ENCODE results near the gene G2E3.
"Not testable (repeated sequence)": the region's sequence is repeated elsewhere in the genome, so short reads cannot be mapped to it uniquely, and the experiment has no call there.

The G2E3 gene

DNA sequence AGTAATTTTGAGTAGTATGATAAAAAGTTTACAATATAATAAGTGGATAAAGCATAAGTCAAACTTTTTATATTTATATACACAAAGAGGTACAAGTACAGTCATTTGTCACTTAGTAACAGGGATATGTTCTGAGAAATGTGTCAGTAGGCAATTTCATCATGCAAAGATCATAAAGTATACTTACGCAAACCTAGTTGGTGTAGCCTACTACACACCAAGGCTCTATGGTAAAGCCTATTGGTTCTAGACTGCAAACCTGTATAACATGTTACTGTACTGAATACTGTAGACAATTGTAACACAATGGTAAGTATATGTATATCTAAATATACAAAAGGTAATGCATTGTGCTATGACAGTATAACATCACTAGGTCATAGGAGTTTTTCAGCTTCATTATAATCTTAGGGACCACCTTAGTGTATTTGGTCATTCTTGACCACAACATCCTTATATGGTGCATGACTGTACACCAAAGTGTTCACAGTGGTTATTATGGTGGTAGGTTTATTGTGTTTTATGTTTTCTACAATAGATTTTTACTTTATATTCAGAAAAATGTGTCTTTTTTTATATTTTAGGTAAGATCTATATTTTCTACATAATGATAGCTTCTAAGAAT, 48.3 kb downstream of the G2E3 start:
- DNase-seq: no peak

DNA sequence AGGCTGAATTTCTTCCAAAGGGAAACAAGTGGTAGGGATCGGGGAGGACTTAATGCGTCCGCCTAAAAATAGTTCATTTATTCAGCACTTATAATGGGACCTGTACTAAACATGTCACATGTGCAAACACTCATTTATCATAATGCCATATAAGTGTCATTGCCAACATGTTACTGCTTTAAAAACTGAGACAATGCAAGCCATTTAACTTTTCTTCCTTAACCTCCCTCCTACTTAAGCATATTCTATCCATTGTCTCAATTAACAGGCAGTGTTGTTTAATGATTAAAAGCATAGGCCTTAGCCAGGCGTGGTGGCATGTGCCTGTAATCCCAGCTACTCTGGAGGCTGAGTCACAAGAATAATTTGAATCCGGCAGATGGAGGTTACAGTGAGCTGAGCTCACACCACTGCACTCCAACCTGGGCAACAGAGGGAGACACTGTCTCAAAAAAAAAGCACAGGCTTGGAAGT, 49.6 kb downstream of the G2E3 start:
- DNase-seq: no peak

DNA sequence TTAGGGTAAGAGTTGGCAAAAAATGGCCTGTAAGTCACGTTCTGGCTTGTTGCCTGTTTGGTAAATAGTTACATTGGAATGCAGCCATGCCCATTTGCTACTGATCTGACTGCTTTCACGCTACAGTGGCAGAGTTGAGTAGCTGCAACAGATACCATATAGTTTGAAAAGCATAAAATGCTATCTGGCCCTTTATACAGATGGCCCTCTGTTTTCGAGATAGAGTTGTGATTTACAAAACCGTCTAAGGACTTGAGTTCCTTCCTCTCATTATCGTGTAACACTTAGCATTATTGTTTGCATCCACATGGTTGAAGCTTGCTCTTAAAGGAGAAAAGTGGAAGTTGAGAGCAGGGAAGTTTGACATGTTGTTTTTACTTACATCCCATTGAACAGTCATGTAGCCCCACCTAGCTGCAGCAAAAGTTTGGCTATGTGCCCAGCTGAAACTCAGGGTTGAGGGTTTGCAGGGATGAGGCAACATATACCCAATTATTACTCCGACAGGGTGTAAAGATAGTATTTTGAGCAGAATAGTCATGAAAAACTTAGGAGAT, 51.9 kb downstream of the G2E3 start:
- DNase-seq: no peak

DNA sequence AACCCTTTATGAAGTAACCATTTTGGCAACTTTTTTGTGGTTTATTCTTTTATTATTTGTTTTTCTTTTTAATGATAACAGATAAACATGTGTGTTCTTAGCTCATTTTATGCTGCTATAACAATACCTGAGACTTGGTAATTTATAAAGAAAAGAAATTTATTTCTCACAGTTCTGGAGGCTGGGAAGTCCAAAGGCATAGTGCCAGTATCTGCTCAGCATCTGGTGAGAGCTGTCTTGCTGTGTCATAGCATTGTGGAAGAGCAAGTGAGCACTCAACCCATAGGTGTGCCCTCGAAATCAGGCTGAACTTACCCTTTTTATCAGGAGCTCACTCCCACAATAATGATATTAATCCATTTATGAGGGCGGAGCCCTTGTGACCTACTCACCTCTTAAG, 55.2 kb downstream of the G2E3 start:
- no peak for DNase-seq

DNA sequence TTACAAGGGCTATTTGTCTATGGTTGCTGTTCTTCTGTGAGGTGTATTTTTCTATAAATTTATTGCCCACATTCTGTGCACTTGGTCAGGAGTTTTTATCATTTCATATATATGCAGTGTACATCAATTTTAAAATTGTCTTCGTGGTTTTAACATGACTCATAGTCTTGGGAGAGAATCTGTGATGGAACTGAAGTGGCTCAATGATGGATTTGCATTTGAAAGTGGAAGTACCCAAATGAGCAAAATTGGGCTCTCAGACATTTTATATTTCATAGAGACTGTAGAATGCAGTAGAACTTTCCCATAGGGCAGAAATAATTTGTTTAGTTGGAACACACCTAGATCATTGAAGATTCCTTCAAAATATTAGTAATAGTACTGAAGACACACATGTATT, 61.2 kb downstream of the G2E3 start:
- no peak for DNase-seq

DNA sequence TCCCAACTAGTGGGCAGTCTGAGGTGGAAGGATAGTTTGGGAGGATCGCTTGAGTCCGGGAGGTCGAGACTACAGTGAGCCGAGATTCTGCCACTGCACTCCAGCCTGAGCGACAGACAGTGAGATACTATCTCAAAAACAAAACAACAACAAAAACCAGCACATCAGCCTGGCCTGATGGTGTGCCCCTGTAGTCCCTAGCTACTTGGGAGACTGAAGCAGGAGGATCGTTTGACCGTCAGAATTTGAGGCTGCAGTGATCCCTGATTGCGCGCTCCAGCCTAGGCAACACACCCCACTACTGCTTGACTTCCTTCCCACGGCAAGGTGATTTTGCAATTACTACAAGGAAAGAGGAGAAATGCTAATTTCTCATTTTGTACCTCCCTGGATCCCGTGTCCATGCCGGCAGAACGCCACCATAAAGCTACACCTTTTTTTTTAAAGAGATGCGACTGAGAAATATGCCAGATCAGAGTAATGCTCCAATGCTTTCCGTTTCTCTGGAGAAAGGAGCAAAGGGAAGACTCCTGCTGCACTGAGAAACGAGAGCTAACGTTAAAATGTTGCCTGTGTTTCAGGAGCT, 62.5 kb downstream of the G2E3 start:
- DNase-seq: peak; percentile 34 to 35

DNA sequence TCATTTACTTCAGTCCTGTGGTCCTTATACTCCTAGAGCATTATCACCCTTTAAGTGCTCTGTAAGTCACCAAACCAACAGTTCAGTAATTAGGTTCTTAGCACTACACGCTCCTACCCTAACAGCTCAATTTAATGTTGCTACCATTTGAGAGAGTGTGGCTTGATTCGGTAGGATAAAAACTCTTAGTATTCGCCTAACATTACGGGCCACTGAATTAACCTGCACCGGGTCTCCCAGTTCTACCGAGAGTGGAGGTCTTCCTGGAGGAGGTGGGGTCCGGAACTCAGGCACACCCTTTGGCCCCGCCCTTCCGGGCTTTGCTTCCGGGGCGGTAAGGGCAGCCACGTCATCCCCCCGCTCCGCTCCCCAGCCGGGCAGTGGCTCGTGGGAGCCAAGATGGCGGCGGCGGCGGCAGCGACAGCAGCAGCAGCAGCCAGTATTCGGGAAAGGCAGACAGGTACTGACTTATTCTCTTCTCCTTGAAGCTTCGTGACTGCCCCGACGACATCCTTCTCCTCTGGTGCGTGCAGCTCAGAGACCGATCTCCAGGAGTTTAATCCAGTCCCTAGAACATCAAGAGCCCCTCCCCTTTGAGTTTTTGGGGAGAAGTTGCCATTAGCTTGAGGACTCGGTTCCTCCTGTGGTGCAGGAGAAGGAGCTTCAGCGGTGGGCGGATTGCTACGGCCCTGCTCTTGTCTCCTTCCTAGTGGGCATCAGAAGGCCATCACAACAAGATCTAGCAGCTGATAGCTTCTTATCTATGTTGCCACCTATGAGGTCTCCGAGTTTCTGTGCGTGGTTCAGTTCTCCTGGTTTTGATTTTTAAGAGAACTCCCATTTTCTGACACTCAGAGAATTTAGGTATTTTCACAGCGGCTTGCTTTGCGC, 63.2 kb downstream of the G2E3 start, which contains the start of gene SCFD1:
Gene SCFD1, plus strand, starts transcription at position 380 of the 891 bp plus-strand sequence. Its CDS starts 20 bp downstream, at position 400.
- peak; percentile 91 to 95 for DNase-seq

DNA sequence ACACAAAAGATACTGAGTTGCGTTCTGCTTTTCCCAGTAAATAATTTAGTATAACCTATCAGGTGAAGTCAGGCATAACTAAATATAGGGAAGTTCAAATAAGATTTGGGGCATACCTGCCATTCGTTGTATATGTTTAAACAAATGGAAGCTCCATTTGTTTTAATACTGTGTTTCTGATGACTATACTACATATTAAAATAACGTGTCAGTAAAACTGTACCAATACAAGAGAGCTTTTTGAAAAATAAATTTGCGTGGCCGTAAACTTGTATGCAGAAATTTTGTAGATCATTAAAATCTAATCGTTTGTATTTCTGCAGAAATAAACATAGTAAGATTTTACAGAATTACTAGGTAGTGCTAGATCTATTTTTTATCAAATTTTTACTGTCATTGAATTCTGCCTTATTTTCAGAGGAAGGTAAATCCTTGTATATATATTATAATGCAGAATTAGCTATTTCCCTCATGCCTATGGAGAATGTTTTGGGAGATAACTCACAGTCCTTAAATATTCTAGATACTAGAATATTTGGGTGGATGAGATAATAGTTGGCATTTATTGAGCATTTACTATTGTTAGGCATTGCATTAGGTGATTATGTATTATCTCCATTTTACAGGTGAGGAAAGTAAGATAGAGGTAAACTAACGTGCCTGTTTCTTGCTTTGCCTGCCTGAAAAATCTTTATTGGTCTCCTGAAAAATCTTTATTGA, 64.6 kb downstream of the G2E3 start:
- DNase-seq: no peak

DNA sequence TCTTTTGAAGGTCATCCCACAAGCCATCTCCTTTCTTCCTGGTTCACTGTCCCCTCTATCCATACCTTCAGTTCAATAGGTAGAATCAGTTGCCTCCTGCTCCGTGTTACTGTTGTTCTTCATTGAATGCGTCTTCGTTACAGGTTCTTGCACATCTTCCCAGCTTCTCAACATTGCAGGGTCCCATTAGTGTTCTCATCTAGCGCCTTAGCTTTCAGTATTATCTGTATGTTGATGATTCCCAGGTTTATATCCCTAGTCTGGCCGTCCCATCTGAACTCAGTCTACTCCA, 65.1 kb downstream of the G2E3 start:
- no peak for DNase-seq

DNA sequence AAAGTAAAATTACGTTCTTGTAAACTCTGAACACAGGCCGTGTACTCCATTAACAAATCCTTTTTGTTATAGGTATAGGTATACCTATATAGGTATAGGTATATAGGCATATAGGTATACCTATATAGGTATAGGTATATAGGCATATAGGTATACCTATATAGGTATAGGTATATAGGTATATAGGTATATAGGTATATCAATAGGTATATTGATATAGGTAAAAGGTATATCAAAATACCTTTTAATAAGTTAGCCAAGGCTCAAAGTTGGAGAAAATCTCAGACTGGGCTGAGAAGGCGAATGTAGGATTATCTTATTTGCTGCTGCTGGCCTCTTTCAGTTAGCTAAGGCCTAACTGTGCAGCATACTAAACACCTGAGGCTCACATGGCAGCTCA, 66.6 kb downstream of the G2E3 start:
- no peak for DNase-seq

DNA sequence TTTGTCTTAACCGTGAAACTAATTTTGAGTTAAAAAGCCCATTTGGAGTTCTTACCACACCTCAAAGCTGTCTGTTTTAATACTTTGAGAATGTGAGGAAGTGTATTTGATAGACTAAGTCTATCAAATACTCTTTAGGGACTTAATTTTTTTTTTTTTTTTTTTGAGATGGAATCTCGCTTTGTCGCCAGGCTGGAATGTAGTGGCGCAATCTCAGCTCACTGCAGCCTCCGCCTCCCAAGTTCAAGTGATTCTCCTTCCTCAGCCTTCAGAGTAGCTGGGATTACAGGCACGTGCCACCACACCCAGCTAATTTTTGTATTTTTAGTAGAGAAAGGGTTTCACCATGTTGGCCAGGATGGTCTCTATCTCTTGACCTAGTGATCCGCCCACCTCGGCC, 70.5 kb downstream of the G2E3 start:
- not testable (repeated sequence) for DNase-seq

DNA sequence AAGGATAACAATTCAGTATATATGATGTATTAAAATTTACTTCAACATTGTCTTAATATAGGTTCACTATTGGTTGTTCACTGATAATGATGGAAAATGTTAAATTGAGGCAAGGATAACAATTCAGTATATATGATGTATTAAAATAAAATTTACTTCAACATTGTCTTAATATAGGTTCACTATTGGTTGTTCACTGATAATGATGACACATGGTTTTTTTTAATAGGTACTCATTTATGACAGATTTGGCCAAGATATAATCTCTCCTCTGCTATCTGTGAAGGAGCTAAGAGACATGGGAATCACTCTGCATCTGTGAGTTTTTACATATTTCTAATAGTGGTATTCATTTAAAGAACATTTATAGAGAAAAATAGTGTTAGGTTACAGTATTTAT, 71.3 kb downstream of the G2E3 start:
- no peak for DNase-seq

DNA sequence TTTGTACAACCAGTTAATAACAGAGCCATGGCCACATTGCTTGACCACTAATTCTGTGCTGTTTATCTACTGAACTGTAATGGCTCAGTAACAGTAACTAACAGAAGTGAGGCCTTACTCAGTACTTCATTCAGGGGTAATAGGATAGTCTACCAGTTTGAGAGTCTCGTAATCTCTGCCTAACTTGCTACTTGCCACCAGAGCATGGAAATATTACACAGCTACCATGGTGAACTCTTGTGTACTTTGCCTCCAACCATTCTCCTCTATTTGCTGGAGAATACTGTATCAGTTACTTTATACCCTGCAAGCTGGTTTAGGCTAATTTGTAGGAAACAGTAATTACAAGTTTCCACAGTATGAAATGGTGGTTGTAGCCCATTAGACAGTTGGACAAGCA, 73.8 kb downstream of the G2E3 start:
- no peak for DNase-seq

DNA sequence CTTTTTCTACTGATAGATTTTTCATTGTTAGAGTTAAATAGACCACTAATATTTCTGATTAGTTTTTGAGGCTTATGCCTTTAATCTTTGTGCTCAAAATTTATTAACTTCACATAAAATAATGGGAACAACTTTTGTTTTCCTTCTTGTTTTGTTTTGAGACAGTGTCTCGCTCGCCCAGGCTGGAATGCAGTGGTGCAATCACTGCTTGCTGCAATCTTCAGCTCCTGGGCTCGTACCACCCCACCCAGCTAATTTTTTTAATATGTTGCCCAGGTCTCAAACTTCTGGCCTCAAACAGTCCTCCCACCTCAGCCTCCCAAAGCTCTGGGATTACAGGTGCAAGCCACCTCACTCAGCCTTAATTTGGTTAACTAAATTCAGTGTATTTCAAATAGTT, 80.0 kb downstream of the G2E3 start:
- DNase-seq: no peak

DNA sequence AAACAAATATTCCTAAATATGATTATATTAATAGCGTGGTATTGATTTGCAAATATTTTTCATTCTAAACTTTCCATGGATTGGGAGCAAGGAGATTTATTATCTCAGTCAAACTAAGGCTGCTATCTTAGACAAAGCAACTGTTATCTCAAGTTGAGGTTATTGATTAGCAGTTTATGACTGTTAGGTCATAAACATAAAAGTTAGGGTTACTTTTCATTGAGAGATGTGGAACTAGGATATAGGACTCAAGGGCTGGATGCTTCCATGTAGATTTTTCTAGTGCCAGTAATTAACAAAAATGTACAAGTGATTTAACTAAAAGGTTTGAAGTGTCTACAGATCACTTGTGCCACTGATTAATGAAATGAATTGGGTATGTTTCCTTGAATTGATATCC, 82.2 kb downstream of the G2E3 start:
- DNase-seq: no peak

DNA sequence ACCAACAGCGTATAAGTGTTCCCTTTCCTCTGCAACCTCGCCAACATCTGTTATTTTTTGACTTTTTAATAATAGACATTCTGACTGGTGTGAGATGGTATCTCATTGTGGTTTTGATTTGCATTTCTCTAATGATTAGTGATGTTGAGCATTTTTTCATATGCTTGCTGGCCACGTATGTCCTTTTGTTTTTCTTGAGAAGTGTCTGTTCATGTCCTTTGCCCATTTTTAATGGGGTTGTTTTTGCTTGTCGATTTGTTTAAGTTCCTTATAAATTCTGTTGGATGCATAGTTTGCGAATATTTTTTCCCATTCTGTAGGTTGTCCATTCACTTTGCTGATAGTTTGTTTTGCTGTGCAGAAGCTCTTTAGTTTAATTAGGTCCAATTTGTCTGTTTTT, 85.5 kb downstream of the G2E3 start:
- not testable (repeated sequence) for DNase-seq

DNA sequence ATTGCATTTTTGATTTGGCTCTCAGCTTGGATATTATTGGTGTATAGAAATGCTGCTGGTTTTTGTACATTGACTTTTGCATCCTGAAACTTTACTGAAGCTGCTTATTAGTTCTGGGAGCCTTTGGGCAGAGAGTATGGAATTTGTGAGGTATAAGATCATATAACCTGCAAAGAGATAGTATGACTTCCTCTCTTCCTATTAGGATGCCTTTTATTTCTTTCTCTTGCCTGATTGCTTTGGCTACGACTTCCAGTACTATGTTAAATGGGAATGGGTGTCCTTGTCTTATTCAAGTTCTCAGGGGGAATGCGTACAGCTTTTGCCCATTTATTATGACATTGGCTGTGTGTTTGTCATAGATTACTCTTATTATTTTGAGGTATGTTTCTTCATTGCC, 86.6 kb downstream of the G2E3 start:
- DNase-seq: no peak

DNA sequence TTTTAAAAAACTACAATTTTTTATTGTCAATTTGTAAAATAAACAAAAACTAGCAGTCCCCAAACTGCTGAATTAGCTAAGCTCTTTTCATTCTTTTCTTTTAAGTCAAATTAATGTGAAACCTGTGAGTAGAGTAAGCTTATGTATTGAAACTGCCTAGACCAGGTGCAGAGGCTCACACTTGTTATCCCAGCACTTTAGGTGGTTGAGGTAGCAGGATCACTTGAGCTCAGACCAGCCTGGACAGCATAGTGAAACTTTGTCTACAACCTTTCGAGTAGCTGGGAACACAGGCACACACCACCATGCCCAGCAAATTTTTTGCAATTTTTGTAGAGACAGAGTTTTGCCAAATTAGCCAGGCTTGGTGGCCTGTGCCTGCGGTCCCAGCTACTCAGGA, 89.5 kb downstream of the G2E3 start:
- no peak for DNase-seq

DNA sequence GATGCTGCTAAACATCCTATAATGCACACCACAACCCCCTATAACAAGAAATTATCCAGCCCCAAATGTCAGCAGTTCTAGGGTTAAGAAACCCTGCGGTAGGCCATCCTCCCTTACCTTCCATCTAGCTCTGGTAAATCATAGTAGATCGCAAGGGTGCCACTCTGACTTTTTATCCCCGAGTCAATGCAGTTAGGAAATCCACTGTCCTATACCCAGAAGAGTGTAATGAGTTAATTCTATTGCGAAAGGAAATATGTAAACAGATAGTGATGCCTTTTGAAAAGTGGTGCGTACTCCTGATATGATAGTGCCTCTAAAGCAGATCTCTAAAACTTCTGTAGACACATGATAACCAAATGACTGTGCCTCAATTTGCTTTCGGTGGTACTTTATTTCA, 93.0 kb downstream of the G2E3 start:
- DNase-seq: no peak

DNA sequence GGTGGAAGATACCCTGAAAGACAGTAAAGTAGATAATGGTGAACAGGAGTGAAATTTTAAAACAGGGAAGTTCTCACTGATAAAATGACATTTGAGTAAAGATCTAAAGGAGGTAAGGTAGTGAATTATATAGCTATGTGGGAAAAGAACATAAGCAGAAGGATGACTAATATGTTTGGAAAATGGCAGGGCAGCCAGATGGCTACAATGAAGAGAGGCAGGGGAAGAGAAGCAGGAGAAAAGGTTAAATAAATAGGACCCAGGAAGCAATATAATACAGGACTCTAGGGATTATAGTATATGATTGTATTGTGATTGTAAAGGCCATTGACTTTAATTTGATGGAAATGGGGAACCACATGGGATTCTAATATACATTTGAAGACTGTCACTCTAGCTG, 96.2 kb downstream of the G2E3 start:
- DNase-seq: no peak

DNA sequence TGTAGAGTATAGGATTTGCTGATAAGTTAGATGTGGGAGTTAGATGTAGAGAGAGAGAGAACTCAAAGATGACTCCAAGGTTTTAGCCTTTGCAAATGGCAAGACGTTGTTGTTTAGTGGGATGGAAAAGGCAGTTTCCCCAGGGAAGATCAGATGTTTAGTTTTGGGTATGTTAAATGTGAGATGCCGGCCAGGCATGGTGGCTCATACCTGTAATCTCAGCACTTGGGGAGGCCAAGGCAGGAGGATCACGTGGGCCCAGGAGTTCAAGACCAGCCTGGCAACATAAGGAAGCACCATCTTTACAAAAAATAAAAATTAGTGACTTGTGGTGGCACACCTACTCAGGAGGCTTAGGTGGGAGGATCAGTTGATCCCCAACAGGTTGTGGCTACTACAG, 96.7 kb downstream of the G2E3 start:
- DNase-seq: no peak

DNA sequence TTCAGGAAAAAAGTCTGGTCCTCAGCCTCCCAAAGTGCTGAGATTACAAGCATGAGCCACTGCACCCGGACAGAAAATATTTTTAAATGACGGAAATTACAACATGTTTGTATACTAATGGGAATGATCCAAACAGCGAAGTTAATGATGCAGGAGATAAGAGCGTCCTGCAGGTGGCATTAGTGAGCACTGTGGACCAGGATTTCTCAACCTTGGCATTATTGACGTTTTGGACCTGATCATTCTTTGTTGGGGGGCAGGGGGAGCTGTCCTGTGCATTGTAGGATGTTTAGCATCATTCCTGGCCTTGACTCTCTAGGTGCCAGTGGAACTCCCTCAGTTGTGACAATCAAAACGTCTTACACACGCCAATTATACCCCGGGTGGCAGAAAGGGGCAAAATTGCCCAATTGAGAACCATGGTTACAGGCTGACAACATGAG, 97.3 kb downstream of the G2E3 start:
- DNase-seq: peak; percentile 29 to 39

DNA sequence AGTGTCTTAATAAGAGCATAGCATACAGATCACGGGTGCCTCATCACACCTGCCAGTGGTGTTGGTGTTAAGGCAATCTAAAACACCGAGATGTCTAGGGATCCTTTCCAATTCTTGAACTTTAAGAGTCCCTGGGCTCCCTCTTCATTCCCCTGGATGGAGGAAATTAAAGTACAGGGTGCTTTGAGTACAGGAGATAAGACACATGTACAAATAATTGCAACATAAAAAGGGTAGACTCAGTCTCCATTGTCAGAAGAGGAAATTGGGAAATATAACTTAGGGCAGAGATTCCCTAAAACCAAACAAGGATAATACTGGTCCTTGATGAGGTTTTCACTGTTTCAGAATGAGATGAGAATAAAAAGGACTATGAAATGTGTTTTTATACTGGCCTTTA, 98.1 kb downstream of the G2E3 start:
- no peak for DNase-seq
